H9 (cell line): ENCODE data around the gene KL. TPM values are rescaled to one million over a fixed set of nuclear protein-coding genes. Genes with fewer than 3 reads are reported as not detected.

Experiments
- DNase-seq: peaks from one replicate; pipeline ENCODE4 v3.0.0-alpha.2; 2017
- H2AFZ ChIP-seq: one replicate; pipeline ENCODE4 v1.6.1; 2013; ENCODE audit warnings: mild to moderate bottlenecking, low read length, control low read depth, moderate library complexity
- H2AK5ac ChIP-seq: 2 replicates; pipeline ENCODE4 v1.6.1; 2013; ENCODE audit warnings: low read length, control low read depth, mixed read lengths; ENCODE audit not compliant: insufficient read length
- H2BK120ac ChIP-seq: one replicate; pipeline ENCODE4 v1.6.1; 2013; ENCODE audit warnings: low read depth, mild to moderate bottlenecking, low read length, control low read depth, inconsistent platforms; ENCODE audit not compliant: poor library complexity, severe bottlenecking
- H2BK12ac ChIP-seq: 2 replicates; pipeline ENCODE4 v1.6.1; 2013; ENCODE audit warnings: low read length, control low read depth, mixed read lengths, low read depth; ENCODE audit not compliant: insufficient read length
- H2BK15ac ChIP-seq: 2 replicates; pipeline ENCODE4 v1.6.1; 2013; ENCODE audit warnings: low read depth, low read length, control low read depth
- H2BK20ac ChIP-seq: one replicate; pipeline ENCODE4 v1.6.1; 2013; ENCODE audit warnings: low read depth, mild to moderate bottlenecking, low read length, control low read depth, inconsistent platforms; ENCODE audit not compliant: poor library complexity, severe bottlenecking
- H2BK5ac ChIP-seq: 2 replicates; pipeline ENCODE4 v1.6.1; 2013; ENCODE audit warnings: low read length, control low read depth, mixed read lengths; ENCODE audit not compliant: insufficient read length
- H3K14ac ChIP-seq: 2 replicates; pipeline ENCODE4 v1.6.1; 2013; ENCODE audit warnings: low read length, control low read depth; ENCODE audit not compliant: insufficient read depth
- H3K18ac ChIP-seq: 2 replicates; pipeline ENCODE4 v1.6.1; 2013; ENCODE audit warnings: low read depth, mild to moderate bottlenecking, mixed read lengths, low read length, control low read depth; ENCODE audit not compliant: insufficient read length
- H3K23ac ChIP-seq: 2 replicates; pipeline ENCODE4 v1.6.1; 2013; ENCODE audit warnings: low read length, control low read depth, mixed read lengths, low read depth; ENCODE audit not compliant: insufficient read length
- H3K23me2 ChIP-seq: 2 replicates; pipeline ENCODE4 v1.6.1; 2013; ENCODE audit warnings: low read depth, mild to moderate bottlenecking, mixed read lengths, low read length, control low read depth; ENCODE audit not compliant: insufficient read length, poor library complexity, severe bottlenecking
- H3K27ac ChIP-seq: 2 replicates; pipeline ENCODE4 v1.5.1; 2013; ENCODE audit warnings: low read length, control low read depth, mixed read lengths, low read depth; ENCODE audit not compliant: insufficient read length
- H3K27me3 ChIP-seq: 2 replicates; pipeline ENCODE4 v1.6.1; 2013; ENCODE audit warnings: low read length, control low read depth, inconsistent platforms; ENCODE audit not compliant: insufficient read depth
- H3K4ac ChIP-seq: 2 replicates; pipeline ENCODE4 v1.6.1; 2013; ENCODE audit warnings: low read depth, mild to moderate bottlenecking, control low read depth, inconsistent platforms, low read length, moderate library complexity
- H3K4me1 ChIP-seq: 2 replicates; pipeline ENCODE4 v1.6.1; 2013; ENCODE audit warnings: low read length, control low read depth, inconsistent platforms; ENCODE audit not compliant: insufficient read depth
- H3K4me2 ChIP-seq: 2 replicates; pipeline ENCODE4 v1.6.1; 2013; ENCODE audit warnings: low read length, control low read depth, mixed read lengths; ENCODE audit not compliant: insufficient read length, insufficient read depth
- H3K56ac ChIP-seq: 2 replicates; pipeline ENCODE4 v1.6.1; 2013; ENCODE audit warnings: low read depth, mild to moderate bottlenecking, mixed read lengths, low read length, control low read depth; ENCODE audit not compliant: insufficient read length
- H3K79me1 ChIP-seq: 2 replicates; pipeline ENCODE4 v1.6.1; 2013; ENCODE audit warnings: low read depth, mild to moderate bottlenecking, moderate library complexity, low read length, control low read depth, inconsistent platforms; ENCODE audit not compliant: insufficient read depth, poor library complexity, severe bottlenecking
- H3K79me2 ChIP-seq: 2 replicates; pipeline ENCODE4 v1.6.1; 2013; ENCODE audit warnings: low read length, control low read depth, inconsistent platforms; ENCODE audit not compliant: insufficient read depth
- H3K9ac ChIP-seq: 2 replicates; pipeline ENCODE4 v1.6.1; 2013; ENCODE audit warnings: low read length, control low read depth, mixed read lengths; ENCODE audit not compliant: insufficient read length; ENCODE audit errors: extremely low read depth
- H3K9me3 ChIP-seq: one replicate; pipeline ENCODE4 v1.6.1; 2013; ENCODE audit warnings: low read depth, low read length, inconsistent platforms; ENCODE audit not compliant: control insufficient read depth
- H3T11ph ChIP-seq: one replicate; pipeline ENCODE4 v1.6.1; 2013; ENCODE audit warnings: mild to moderate bottlenecking, low read length, control low read depth, inconsistent platforms
- H4K20me1 ChIP-seq: one replicate; pipeline ENCODE4 v1.6.1; 2013; ENCODE audit not compliant: control insufficient read depth, insufficient read length, insufficient read depth
- H4K5ac ChIP-seq: 2 replicates; pipeline ENCODE4 v1.6.1; 2013; ENCODE audit warnings: low read depth, mild to moderate bottlenecking, mixed read lengths, low read length, control low read depth; ENCODE audit not compliant: insufficient read length
- H4K8ac ChIP-seq: replicated peaks from 2 replicates; pipeline ENCODE4 v1.6.1; 2013; ENCODE audit warnings: low read length, control low read depth, mixed read lengths, low read depth; ENCODE audit not compliant: insufficient read length
- H4K91ac ChIP-seq: 2 replicates; pipeline ENCODE4 v1.6.1; 2013; ENCODE audit warnings: low read depth, mild to moderate bottlenecking, moderate library complexity, mixed read lengths, low read length, control low read depth; ENCODE audit not compliant: insufficient read length
- H3K27ac Mint-ChIP-seq, 3 experiments: 2 replicates in 2 of 3; 3 replicates in 1 of 3; pipeline ENCODE4 v1.8.0; 2020 to 2021; ENCODE audit warnings: mixed read lengths in 3 of 3, mild to moderate bottlenecking in 1 of 3, moderate library complexity in 1 of 3
- H3K27me3 Mint-ChIP-seq: 2 replicates; pipeline ENCODE4 v1.8.0; 2021; ENCODE audit warnings: low read depth, mild to moderate bottlenecking, moderate library complexity, mixed read lengths
- H3K36me3 Mint-ChIP-seq, 3 experiments: 2 replicates in 2 of 3; 3 replicates in 1 of 3; pipeline ENCODE4 v1.8.0; 2020 to 2021; ENCODE audit warnings: low read depth in 3 of 3, mixed read lengths in 3 of 3; ENCODE audit not compliant: insufficient read depth in 1 of 3
- H3K4me1 Mint-ChIP-seq, 2 experiments: 2 replicates each; pipeline ENCODE4 v1.8.0; 2020; ENCODE audit warnings: mixed read lengths in 2 of 2
- H3K4me3 Mint-ChIP-seq, 2 experiments: 2 replicates in 1 of 2; 3 replicates in 1 of 2; pipeline ENCODE4 v1.8.0; 2020 to 2021; ENCODE audit warnings: mild to moderate bottlenecking in 2 of 2, mixed read lengths in 2 of 2, moderate library complexity in 1 of 2
- H3K9me3 Mint-ChIP-seq, 2 experiments: 2 replicates in 1 of 2; 3 replicates in 1 of 2; pipeline ENCODE4 v1.8.0; 2020; ENCODE audit warnings: mild to moderate bottlenecking in 2 of 2, mixed read lengths in 2 of 2, moderate library complexity in 1 of 2
- WGBS: extraction: QIAGEN DNeasy Blood & Tissue Kit; methylation state at CpG from one replicate; pipeline ENCODE4 v1.1.7; 2013; ENCODE audit warnings: missing lambda C conversion rate, low lambda C conversion rate, mixed read lengths; ENCODE audit not compliant: insufficient read length; ENCODE audit errors: extremely low coverage; 5-methylcytosine and 5-hydroxymethylcytosine counted together
- total RNA-seq: library from RNA; stranded (reverse); gene quantifications from 2 replicates; pipeline ENCODE4 v1.2.1, GENCODE V29; 2021
- TF ChIP-seq, protein P1 (sequence below): fragments of 200-600 bp; sonication (generic); conservative IDR thresholded peaks from 3 replicates; pipeline ENCODE4 v1.8.0; 2021; ENCODE audit warnings: antibody characterized with exemption, mild to moderate bottlenecking

KL gene
- total RNA-seq, 1 experiment from 2014 or later, result not detected

DNA sequence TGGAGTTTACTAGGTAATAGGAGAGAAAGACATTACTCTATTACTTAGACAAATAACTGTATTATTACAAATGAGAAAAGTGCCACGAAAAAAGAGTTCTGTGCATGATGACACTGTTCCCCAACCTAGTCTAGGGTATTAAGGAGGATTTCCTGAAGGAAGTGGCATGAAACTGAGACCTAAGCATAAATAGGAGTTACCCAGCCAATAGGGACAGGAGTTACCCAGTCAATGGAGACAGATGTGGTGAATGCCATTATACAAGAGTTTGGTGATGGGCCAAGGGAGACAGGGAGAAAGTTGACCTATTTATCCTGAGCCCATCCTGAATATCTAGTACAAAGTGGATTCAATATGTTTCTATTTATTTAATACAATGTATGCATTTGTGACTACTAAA is 65.4 kb downstream of the KL start:
- Histone ChIP-seq H2BK15ac (no peak overlapping the region), H3K9ac (no peak overlapping the region), H2BK120ac (no peak overlapping the region), H3K4me1 (no peaks in the 10 kb centered on the region), H2AK5ac (no peak overlapping the region), H3K4me2 (no peak overlapping the region), H3K23me2 (no peaks in the 10 kb centered on the region), H3K4ac (no peak overlapping the region), H3K79me1 (no peaks in the 10 kb centered on the region), H3K18ac (no peak overlapping the region), H3K27ac (no peak overlapping the region), H3K14ac (no peak overlapping the region), H2AFZ (no peak overlapping the region), H3K23ac (no peak overlapping the region), H2BK12ac (no peak overlapping the region), H3K9me3 (no peaks in the 10 kb centered on the region), H3K79me2 (no peaks in the 10 kb centered on the region), H4K5ac (no peak overlapping the region), H2BK20ac (no peak overlapping the region), H2BK5ac (no peak overlapping the region), H3K56ac (no peak overlapping the region), H3K27me3 (no peaks in the 10 kb centered on the region), H4K91ac (no peak overlapping the region), H4K8ac (no peak overlapping the region), H3T11ph (no peak overlapping the region), H4K20me1 (no peaks in the 10 kb centered on the region)
- Mint-ChIP-seq H3K27me3 (no peaks in the 10 kb centered on the region; the same call in 1 of the 2 replicates), H3K4me1 (no peaks in the 10 kb centered on the region), H3K9me3 (no peaks in the 10 kb centered on the region), H3K36me3 (no peaks in the 10 kb centered on the region), H3K27ac (no peak overlapping the region), H3K4me3 (no peak overlapping the region)
- DNase-seq, result no peak
- WGBS, result no CpG with 5 or more reads among the region's 1 CpG
- TF ChIP-seq, protein P1, sequence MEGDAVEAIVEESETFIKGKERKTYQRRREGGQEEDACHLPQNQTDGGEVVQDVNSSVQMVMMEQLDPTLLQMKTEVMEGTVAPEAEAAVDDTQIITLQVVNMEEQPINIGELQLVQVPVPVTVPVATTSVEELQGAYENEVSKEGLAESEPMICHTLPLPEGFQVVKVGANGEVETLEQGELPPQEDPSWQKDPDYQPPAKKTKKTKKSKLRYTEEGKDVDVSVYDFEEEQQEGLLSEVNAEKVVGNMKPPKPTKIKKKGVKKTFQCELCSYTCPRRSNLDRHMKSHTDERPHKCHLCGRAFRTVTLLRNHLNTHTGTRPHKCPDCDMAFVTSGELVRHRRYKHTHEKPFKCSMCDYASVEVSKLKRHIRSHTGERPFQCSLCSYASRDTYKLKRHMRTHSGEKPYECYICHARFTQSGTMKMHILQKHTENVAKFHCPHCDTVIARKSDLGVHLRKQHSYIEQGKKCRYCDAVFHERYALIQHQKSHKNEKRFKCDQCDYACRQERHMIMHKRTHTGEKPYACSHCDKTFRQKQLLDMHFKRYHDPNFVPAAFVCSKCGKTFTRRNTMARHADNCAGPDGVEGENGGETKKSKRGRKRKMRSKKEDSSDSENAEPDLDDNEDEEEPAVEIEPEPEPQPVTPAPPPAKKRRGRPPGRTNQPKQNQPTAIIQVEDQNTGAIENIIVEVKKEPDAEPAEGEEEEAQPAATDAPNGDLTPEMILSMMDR, result no peak
